Activated T-cell treated with anti-CD3 and anti-CD28 coated beads for 1 hour (primary cell): ENCODE data around the gene VSIG10L.

Experiments
- DNase-seq: peaks from one replicate; pipeline ENCODE4 v3.0.0-alpha.2; 2020; ENCODE audit warnings: low read depth

VSIG10L gene

GRCh38 chr19:51317968-51318367 is 24.0 kb downstream of the VSIG10L start:
- no peak for DNase-seq

DNA sequence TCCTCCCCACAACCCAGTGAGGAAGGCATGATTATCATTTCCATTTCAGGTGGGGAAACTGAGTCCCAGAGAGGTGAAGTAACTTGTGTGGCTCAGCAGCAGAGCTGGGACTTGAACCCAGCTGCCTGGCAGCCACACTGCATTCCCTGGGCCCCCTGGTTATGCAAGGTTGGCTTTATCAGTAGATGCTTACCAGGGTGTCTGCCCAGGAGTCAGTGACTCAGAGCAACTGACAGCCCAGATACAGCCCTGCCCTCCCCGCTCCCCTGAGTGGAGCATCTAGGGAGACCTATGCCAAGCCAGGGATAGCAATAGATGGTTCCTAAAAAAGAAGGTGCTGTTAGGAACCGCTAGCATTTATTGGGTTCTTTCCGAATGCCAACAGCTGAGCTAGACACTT is 24.6 kb downstream of the VSIG10L start:
- no peak for DNase-seq

GRCh38 chr19:51316688-51317087 is 25.3 kb downstream of the VSIG10L start:
- DNase-seq: no peak

DNA sequence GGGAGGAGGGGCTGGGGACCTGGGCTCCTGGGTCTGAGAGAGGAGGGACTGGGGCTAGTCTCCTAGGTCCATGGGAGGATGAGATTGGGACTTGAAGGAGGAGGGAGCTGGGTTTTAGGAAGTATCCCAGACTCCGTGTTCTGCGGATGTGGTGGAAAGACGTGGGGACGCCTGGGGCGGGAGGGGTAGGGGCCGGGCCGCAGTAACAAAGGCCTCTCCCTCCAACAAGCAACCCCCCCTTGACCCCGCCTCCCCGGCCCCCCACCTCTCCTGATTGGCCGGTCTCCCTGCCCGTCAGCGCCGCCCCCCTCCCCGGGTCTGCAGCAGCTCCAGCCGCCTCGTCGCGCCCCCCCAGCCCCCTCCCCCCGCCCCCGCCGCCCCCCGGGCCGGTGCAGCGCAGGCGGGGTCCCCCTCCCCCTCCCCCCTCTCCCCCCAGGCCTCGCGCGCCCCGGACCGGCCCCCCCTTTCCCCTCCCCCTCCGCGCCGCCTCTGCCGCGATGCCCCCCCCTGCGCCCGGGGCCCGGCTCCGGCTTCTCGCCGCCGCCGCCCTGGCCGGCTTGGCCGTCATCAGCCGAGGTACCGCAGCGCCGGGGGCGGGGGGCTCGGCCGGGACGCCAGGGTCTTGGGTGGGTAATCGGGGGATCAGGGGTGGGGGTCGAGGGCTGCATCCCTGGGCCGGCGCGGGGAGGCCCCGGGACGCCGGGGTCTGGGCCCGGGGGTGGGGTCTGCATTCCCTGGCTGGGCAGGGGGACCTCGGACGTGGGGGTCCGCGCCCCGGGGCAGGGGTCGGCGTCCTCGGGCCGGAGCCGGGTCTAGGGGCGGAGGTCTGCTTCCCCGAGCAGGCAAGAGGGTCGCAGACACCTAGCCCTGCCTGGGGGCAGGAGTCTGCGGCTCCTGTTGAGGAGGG is 30.3 kb downstream of the VSIG10L start, which contains the start of gene IGLON5:
TSS of gene IGLON5 (plus strand) at position 294 of the 907 bp plus-strand sequence. CDS start at position 498, 204 bp downstream.
- DNase-seq: no peak

GRCh38 chr19:51305479-51305878 is 36.5 kb downstream of the VSIG10L start:
- DNase-seq: no peak

GRCh38 chr19:51301266-51301665 is 40.7 kb downstream of the VSIG10L start:
- no peak for DNase-seq

- no peak for DNase-seq
These were observed 44.5 kb downstream of the VSIG10L start for GRCh38 chr19:51297406-51297805.

DNA sequence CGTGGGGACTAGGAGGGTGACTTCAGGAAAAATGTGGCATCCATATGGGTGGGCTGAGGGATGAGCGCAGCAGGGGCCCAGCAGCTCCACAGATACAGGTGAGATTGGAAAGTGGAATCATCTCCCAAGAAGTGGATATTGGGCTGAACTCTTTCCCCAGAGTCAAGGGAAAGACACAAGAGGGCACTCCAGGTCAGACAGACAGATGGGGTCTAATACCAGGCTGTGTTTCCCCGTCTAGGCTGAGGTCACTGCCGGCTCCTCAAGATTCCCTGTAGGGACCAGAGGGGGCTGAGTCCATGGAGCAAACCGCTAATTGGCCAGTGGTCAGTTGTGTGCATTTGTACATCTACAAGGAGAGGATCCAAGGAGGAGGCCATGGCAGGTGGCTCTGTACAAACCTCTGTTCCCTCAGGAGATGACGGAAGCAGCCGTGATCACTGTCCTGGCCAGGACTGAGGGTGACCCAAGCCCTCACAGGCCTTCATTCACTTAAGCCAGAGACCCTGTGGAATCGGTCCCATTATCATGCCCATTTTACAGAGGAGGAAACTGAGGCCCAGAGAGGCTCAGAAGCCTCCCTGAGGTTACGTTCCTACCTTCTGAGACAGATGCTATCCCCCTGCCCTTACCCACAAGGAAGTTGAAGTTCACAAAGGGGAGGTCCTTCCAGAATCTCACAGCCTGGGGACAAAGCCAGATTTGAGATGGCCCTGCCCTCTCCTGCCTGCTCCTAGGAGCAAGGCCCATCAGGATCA is 45.4 kb downstream of the VSIG10L start:
- DNase-seq: no peak

- DNase-seq: no peak
These were observed 46.4 kb downstream of the VSIG10L start for GRCh38 chr19:51295382-51296126.

DNA sequence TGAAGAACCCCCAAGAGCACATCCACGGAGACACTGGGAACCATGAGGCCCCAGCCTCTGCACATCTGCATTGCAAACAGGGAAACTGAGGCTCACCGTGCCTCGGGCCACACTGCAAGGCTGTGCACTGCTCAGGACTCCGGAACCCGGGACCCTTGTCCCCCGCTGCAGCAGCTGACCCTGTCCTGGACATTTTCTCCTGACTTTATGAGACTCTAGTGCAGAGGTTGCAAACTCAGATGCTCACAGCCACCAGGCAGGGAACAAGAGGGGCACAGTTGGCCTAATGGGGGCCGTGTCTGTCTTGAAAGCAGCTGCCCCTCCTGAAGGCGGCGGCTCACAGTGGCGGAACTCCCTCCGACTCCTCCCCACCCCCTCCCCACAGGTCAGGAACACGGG is 47.0 kb downstream of the VSIG10L start:
- DNase-seq: no peak

GRCh38 chr19:51294211-51294976 is 47.5 kb downstream of the VSIG10L start:
- no peak for DNase-seq

GRCh38 chr19:51293571-51294210 is 48.2 kb downstream of the VSIG10L start:
- no peak for DNase-seq

DNA sequence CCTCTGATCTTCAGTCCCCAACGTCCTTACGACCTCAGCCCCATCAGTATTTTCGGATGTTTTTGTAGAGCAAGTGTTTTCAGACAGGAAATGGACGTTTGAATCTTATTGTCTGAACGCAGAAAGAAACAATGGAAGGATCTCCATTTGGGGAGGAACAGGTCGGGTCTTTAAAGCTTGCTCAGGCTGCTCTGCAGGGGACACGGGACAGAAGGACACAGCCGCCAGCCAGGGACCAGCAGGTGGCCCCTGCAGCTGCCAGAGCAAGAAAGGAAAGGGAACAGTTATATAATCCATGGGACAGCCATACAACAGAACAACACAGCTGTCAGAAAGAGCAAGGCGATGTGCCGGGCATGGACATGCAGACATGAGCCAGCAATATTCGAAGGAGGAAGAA is 49.0 kb downstream of the VSIG10L start:
- no peak for DNase-seq

DNA sequence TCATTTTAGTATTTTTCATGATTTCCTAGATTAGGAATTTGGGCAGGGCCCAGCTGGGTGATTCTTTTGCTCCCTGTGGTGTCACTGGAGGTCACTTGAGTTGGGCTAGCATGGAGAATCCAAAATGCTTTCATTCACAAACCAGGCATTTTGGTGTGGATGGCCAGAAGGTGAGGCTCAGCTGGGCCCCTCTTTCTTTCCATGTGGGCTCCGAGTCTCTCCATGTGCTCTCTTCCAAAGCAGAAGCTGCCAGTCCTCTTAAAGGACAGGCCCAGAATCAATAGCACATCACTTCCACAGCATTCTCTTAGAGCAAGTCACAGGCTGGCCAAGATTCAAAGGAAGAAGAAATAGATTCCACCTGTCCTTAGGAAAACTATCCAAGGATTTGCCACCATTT is 52.3 kb downstream of the VSIG10L start:
- DNase-seq: no peak

DNA sequence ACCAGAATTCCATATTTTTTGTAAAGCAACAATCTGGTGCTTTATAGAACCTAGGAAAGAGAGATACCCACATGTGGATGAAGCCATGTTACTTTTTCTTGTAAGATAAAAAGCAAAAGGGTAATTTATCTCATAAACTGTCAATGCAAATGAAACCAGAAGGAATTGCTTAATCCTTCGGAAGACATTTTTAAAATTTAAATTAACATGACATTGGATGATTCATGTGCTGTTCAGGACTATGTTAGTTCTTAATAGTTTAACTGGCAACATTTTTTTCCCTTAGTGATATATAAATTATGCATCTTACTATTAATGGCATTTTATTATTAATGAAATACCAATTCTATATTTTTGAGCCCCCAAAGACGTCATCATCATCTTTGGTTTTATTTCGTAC is 56.3 kb downstream of the VSIG10L start:
- DNase-seq: no peak

DNA sequence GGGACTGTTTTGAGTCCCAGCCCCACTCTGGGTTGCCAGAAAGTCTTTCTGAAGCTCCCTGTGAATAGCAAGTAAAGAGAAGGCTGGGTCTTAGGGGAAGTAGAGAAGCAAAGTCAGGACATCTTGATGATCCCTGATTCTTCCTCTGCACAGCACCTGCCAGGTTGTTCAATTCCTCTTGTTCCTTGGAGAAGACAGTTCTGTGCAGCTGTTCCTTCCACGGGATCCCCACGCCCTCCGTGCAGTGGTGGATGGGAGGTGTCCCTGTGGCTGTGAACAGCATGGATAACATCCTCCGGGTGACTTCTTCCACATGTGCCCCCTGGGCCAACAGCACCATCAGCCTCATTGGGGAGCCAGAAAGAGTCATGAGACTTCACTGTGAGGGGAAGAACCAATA is 59.6 kb downstream of the VSIG10L start:
- no peak for DNase-seq
